HG03354 (cell line): ENCODE results near the gene LMAN1L.

Experiments used
- ATAC-seq: cut with Tn5 transposase; IDR thresholded peaks from one replicate; pipeline ENCODE4 v1.9.1; 2021; ENCODE audit warnings: mild to moderate bottlenecking; ENCODE audit not compliant: unreplicated experiment, poor library complexity, severe bottlenecking

The LMAN1L gene

DNA sequence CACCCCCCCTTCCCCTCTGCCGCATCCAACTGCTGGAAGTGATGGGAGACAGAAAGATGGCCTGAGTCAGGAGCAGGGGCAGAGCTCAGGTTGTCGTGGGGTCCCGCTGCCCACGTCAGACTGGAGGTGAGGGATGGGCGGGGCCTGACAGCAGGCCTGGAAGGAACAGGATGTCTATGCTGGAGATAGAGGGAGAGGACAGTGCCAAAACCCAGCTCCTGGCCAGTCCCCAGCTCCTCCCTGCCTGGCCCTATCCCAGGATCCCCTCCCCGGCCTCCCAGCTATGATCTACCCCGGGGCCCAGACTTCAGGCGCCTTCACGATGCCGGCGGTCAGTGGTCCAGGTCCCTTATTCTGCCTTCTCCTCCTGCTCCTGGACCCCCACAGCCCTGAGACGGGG is at the start of gene LMAN1L:
TSS of gene LMAN1L (plus strand) at position 303 of the 400 bp plus-strand sequence. CDS start at position 323, 20 bp downstream.
- no peak for ATAC-seq

DNA sequence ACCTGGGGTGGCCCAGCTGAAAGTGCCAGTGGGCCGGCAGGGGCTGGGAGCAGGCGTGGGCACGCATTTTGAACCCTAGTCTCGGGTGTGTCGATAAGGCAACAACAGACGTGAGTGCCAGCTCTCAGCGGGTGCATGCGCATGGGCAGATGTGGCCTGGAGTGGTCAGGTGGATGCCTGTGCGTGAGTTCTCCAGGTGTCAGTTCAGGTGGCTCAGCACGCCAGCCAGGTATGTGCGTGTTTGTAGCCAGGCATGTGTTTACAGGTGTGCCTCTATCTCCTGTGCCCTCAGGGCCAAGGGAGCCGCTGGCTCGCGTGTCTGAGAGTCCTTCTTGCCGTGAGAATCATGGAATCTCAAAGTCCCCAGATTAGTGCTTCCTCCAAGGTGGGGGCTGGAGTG is 49.2 kb upstream of the LMAN1L start:
- ATAC-seq = no peak

DNA sequence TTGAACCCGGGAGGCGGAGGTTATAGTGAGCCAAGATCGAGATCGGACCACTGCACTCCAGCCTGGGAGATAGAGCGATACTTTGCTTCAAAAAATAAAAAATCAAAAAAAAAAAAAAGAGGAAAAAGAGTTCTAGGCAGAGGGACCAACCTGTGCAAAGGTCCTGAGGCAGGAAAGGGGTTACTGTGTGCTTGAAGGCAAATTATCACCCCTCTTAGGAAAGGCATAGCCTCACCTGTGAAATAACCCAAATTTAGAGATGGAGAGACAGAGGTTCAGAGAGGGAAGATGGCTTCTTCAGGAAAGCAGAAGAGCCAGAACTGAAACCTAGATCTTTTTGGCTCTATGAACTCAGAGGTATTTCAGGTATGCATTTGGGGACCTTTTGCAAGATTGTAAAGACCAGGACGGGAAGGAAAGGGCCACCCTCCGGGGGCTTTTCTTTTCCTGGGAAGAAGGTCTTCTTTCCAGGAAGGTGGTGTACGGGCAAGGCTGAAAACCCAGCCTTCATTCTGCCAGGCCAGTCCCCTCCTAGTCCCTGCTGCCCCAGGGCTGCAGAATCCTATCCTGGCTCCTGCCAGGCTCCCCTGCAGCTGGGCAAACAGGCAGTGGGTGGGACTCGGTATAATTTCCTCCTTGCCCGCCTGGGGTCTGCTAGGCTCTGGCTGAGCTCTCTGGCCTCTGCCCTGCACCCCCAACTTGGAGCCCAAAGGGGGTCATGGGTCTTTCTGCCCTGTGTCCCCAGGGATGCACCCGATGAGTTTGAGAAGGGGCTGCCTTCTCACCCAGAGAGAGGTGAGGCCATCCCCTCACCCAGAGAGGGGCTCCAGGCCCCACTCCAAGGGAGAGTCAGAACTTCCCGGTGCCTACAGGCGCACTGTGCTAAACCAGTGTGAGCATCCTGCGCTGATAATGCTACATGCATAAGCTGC is 45.2 kb upstream of the LMAN1L start:
- no peak for ATAC-seq

DNA sequence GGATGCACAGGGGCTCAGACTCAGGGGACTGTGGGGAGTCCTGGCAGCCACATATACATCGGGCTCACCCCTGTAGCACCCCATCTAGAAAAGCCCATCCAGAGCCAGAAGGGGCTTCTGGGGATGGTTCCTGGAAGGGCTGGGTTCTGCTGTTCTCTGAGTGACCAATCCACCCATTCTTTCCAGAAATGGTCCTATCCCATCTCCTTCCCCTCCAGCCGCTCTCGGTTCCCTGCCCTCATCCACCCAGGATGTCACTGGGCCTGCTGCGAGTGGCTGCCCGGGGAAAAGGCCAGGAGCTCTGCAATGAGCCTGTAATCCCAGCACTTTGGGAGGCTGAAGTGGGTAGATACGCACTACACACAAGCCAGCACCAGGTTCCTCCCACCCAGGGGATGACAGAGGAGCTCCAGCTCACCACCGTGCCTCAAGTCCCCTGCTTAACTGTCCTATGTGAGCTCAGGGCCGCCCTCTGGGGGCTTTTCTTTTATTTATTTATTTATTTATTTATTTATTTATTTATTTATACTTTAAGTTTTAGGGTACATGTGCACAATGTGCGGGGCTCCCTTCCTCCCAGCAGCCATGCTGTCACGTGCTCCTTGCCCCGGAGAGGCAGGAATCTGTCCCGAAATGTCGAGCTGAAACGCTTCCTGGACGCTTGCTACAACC is 44.4 kb upstream of the LMAN1L start:
- no peak for ATAC-seq

DNA sequence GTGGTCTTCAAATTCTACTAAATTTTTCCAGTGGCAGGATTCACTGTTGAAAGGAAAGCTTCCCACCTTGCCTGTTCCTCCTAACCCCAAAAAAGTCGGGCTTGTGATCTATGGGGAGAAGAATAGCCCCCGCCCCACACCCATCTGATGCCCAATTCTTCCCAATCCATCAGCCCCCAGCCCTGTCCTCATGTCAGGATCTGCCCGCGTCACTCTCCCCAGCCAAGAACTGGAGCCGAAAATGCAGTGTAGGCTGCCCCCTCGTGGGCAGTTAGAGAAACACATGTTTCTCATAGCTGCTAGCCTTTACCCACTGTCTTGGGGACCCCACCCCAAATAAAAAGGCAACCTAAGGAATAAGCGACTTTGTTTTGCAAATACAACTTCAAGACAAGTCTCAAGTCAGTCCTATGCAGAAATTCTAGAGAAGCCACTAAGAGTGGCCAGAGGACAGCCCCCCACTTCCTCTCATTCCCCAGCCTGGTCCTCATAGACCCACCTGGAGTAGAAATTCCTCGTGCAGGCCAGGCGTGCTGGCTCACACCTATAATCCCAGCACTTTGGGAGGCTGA is 43.8 kb upstream of the LMAN1L start:
- no peak for ATAC-seq

DNA sequence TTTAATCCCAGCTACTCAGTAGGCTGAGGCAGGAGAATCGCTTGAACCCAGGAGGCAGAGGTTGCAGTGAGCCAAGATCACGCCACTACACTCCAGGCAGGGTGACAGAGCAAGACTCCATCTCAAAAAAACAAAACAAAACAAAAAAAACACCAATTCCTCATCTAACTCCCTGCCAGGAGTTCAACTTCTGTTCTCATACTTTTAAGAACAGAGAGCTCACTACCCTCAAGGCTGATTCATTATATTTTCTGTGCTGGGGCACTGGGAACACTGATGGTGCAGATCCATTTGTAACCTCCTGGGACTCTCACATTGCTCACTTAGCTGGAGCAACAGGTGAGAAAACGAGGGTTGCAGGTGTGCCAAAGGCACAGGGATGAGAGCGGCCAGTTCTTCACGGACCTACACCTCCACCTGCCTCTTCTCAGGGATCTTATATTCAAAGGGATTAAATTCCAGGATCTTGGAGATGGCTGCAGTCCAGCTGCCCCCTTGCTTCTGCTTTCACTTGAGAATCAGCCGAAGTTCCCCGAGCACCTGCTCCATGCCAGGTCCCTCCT is 43.1 kb upstream of the LMAN1L start:
- no peak for ATAC-seq

DNA sequence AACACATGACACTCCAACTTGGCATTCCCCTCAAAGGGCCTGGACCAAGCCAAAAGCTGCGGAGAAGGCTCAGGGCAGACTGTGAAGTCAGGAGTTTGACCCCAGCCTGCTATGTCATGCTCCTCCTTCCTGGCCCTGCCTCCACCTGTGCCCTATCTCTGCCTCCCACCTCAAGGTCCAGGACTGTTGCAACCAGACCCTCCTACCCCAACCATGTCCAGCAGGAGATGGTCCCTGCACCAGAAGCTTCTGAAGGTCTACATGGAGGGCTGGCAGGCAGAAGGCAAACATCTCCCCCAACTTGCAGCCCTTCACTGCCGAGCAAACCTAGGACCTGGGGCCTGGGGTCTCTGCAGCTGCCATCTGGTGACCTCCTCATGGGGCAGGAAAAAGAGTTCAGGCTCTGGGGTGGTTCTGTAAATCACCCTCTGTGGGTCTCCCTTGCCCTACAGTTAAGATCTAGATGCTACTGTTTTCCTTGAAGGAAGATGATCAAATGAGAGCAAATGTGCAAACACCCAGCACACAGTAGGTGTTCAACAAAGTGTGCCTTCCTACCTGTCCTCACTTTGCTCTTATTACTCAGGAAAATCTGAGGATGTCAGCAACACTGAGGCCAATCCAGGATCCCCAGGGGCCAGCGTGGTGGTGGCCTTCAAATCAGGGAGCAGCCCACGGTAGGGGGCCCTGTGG is 42.3 kb upstream of the LMAN1L start:
- no peak for ATAC-seq

DNA sequence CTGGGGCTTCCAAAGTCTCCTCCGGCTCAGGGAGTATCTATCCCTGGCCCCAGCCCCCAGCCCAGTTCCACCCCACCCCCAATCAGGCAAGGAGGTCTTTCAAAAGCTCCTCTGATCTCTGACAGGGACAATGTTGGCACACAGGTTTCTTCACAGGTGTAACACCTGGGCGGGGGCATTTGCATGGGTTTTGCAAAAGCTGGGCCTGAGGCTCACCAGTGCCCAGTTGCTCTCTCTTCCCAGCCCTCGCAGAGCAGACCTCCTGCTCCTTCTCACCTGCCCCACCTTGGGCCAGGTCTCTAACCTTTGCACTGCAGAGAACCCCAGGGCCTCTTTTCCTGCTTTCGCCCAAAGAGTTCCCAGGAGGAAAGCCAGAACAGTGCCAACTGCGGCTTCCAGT is 39.3 kb upstream of the LMAN1L start:
- ATAC-seq = no peak

DNA sequence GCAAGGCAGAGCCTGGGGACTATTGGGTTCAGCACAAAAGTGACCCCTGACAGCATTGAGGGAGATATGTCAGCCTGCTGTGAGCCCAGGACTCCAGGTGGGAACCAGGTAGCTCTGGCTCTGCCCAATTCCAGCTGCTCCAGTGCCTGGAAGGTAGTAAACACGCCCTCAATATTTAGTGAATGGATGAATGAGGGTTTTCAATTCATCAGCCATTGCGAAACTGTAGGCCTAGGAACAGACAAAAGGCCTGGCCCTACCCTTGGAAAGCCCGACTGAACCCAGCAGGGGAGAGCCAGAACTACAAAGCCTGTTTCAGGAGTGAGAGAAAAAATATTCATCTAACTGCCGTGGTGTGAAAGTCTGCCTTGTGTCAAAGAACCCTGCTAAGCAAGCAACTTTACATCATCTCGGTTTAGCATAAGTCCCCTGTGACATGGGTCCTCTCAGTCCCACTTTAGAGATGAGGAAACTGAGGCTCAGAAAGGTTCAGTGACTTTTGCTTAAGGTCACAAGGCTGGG is 38.8 kb upstream of the LMAN1L start:
- no peak for ATAC-seq

DNA sequence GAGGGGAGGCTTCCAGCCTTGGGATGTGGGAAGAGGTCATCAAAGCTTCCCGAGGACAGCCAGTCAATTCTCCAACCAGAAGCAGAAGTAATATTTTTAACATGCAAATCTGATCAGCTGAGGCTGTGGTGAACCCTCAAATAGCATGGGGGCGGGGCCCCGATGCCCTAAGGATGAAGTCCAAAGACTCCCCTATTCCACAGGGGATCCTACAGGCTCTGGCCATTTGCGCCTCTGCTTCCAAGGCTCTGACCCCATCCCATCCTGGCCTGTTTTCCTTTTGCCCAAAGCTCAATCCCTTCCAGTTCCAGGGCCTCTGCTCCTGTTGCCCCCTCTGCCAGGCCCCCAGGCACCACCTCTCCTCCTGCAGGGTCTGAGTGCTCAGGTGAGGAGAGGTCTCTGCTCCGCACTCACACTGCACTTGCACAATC is 37.5 kb upstream of the LMAN1L start:
- no peak for ATAC-seq

DNA sequence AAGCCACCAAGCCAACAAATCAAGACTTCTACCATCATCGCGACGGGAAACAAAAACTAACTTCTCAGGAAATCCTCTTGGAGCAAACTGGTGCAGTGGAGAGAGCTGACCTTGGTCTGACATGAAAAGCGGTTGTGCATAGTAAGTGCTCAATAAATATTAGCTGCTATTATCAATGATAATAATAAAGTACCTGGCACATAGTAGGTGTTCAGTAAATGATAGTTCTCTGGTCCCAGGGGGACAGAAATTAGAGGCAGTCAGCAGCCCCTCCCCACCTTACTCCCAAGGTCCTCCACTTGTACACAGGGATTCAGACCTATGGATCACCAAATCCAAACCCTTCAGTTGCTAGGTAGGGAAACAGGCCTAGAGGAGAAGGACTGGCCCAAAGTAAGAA is 36.7 kb upstream of the LMAN1L start:
- ATAC-seq = no peak

DNA sequence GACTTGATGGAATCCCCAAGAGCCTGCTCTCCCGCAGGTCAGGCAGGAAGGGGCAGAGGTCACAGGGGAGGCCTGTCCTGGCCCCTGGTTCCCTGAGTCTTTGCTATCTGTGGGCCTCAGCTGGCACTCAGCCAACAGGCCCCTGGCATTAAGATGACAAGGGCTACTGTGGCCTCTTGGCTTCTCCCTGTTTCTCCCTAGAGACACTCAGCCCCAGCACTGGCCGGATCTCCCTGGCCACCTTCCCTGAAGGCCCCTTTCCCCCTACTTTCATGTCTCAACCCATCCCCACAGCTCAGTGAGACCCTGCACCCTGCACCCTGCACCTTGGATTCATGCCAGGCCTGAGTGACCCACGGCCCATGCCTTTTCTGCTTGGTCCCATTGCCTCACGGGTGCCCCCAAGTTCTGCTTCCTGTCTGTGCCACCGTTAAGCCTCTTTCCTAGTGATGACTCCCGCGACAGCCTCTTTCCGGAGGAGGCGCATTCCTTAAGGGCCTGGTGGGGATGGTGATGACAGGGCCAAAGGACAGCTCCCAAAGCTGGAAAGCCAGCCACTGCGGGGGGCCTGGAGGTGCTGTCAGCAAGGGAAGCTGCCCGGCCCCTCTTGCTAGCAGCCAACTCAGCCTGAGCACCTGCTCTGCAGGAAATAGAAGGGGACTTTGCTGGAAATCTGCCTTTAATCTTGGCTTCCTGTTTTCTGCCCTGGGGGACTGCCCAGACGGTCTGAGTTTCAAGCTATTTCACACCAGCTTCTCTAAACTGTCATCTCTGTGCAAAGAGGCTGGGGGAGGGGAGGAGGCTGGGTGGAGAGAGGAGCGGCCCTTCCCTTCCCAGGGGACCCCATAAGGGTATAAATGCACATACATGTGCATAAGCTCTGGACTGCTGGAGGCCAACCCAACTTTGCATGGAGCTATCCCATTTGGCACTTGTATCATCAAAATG is 35.5 kb upstream of the LMAN1L start:
- ATAC-seq = peak; percentile 49

DNA sequence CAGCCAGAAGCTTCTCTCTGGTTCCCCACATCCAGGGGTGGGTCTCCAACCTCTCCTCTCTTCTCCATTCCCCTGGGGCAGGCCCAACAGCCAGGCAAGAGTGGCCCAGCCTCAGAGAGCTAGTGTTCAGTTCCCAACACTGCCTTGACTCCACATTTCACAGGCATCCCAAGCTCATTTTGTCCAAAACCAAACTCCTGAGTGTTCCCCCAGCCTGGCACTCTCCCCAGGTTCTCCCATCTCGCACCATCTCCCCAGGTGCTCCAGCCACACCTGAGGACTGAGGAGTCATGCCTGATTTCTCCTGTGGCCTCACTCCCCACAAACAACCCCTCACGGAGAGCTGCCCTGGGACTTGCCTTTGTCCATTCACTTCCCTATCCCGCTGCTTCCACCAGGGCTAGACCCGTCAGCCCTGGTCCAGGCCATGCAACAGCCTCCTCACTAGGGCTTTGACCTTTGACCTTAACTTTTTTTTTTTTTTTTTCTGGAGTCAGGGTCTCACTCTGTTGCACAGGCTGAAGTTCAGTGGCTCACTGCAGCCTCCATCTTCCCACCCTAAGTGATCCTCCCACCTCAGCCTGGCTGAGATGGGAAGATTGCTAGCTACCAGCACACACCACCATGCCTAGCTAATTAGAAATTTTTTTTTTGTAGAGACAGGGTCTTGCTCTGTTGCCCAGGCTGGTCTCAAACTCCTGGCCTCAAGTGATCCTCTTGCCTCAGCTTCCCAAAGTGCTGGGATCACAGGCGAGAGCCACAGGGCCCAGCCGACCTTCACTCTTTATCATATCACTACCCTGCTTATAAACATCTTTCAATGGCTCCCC is 34.7 kb upstream of the LMAN1L start:
- ATAC-seq = peak; percentile 6

DNA sequence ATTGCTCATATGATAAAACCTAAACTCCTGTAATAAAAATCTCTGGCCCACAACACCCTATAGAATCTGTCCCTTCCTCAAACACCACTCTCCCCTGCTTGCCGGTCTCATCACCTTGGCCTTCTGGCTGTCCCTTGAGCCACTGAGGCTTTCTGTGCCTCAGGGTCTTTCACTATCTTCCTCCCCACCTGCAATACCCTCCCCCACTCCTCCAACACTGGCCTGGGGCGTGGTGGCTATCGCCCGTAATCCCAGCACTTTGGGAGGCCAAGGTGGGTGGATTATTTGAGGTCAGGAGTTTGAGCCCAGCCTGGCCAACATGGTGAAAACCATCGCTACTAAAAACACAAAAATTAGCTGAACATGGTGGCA is 34.0 kb upstream of the LMAN1L start:
- no peak for ATAC-seq

DNA sequence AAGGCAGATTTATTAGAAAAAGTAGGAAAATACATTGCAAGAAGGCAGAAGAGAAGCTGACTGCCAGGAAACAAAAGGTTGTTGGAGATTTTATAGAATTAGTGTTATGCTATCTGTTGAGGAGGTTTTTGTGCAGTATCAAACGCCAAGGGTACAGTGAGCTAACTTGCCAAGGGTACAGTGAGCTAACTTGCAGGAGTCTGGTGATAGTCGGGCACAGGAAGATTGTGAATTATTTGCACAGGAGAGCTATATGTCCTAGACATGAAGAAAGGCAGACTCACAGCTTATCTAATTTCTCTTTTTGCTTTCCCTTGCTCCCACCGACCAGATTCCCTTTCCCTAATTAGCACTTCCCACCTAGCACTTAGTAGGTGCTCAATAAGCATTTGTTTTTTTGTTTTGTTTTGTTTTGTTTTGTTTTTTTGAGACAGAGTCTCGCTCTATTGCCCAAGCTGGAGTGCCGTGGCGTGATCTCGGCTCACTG is 33.4 kb upstream of the LMAN1L start:
- ATAC-seq = no peak

DNA sequence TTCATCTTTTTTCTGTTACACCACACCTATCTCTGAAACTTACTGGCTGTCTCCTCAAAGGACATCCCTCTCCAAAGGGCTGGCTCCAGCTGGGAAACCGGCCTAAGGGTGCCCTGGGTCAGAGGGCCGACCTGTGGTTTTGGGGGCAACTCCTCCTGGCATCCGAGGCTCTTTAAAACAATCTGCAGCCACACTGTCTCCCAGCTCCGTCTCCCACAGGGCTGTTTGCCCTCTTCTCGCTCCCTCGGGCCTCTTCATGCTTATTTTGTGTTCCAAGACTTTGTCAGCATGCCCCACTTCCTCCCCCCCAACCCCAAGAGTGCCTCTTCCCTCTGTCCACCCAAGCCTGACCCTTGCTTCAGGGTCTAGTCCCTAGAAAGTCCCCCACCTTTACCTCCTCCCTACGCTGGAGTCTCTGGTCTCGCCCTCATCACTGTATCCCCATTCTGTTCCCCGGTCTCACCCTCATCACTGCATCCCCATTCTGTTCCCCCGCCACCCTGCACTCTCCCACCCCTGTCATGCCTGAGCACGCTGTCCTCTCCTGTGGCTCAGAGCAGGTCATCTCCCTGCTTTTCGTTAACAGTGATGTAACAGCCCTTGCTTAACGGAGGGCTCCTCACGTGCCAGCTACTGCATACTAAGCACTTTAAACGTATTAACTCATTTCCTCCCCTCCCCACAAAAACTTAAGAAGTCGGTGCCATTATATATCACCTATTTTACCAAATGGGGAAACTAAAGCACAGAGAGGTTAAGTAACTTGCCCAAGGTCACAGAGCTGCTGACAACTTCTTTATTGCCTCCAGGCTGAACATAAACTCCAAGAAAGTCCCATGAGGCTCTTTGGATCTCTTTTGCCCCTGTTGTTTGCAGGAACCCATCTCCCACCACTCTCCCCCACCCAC is 31.9 kb upstream of the LMAN1L start:
- ATAC-seq = no peak
